ENCODE results near the gene SAMD13.

DNA sequence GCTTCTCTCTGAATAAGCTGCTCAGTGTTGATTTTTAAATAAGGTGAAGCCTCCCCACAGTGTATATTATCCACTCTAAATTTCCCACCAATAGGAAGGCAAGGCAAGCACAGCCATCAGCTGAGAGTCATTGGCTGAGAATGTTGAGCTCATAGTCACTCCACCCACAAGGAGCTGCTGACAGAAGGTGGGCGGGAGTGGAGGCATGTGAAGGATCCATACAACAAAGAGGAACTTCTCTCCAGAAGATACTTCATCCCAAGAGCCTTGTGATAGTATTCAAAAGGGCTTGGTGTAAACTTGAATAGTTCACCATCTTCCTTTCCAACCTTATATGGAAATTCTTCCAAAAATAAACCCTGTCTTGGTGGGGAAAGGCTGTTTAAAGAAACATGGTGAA lies 42.8 kb downstream of the SAMD13 start:
- TF ChIP-seq, protein P1, sequence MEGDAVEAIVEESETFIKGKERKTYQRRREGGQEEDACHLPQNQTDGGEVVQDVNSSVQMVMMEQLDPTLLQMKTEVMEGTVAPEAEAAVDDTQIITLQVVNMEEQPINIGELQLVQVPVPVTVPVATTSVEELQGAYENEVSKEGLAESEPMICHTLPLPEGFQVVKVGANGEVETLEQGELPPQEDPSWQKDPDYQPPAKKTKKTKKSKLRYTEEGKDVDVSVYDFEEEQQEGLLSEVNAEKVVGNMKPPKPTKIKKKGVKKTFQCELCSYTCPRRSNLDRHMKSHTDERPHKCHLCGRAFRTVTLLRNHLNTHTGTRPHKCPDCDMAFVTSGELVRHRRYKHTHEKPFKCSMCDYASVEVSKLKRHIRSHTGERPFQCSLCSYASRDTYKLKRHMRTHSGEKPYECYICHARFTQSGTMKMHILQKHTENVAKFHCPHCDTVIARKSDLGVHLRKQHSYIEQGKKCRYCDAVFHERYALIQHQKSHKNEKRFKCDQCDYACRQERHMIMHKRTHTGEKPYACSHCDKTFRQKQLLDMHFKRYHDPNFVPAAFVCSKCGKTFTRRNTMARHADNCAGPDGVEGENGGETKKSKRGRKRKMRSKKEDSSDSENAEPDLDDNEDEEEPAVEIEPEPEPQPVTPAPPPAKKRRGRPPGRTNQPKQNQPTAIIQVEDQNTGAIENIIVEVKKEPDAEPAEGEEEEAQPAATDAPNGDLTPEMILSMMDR (IDR thresholded peaks at IDR 0.05) = no peak
- no peak for TF ChIP-seq EP300 (IDR thresholded peaks at IDR 0.05)
